Hepatocyte (in vitro differentiated cells): ENCODE data around the gene TBR1. TPM values are rescaled to one million over a fixed set of nuclear protein-coding genes. Genes with fewer than 3 reads are reported as not detected.

ENCODE experiments used
- DNase-seq: peaks from one replicate; pipeline ENCODE4 v3.0.0-alpha.2; 2016; ENCODE audit warnings: low spot score
- H2AFZ ChIP-seq: fragments of 200-600 bp; sonication (generic); 2 replicates; pipeline ENCODE4 v1.6.0; 2016; ENCODE audit warnings: antibody characterized with exemption, mild to moderate bottlenecking
- H3K27ac ChIP-seq: fragments of 200-600 bp; sonication (generic); 2 replicates; pipeline ENCODE4 v1.5.1; 2016; ENCODE audit warnings: mild to moderate bottlenecking
- H3K27me3 ChIP-seq: fragments of 200-600 bp; sonication (generic); 2 replicates; pipeline ENCODE4 v1.6.1; 2016
- H3K36me3 ChIP-seq: fragments of 200-600 bp; sonication (generic); replicated peaks from 2 replicates; pipeline ENCODE4 v1.5.1; 2016; ENCODE audit warnings: low read depth; ENCODE audit not compliant: insufficient read depth
- H3K4me1 ChIP-seq: fragments of 200-600 bp; sonication (generic); 2 replicates; pipeline ENCODE4 v1.5.1; 2016; ENCODE audit warnings: mild to moderate bottlenecking, moderate library complexity; ENCODE audit not compliant: insufficient read depth
- H3K4me2 ChIP-seq: fragments of 200-600 bp; sonication (generic); 2 replicates; pipeline ENCODE4 v1.6.0; 2016
- H3K4me3 ChIP-seq: fragments of 200-600 bp; sonication (generic); 2 replicates; pipeline ENCODE4 v1.5.1; 2016; ENCODE audit warnings: mild to moderate bottlenecking
- H3K79me2 ChIP-seq: fragments of 200-600 bp; sonication (generic); 2 replicates; pipeline ENCODE4 v1.6.0; 2017; ENCODE audit warnings: mild to moderate bottlenecking
- H3K9me2 ChIP-seq: fragments of 200-600 bp; sonication (generic); replicated peaks from 2 replicates; pipeline ENCODE4 v1.6.0; 2017; ENCODE audit warnings: mild to moderate bottlenecking; ENCODE audit not compliant: insufficient read depth
- H3K9me3 ChIP-seq: fragments of 200-600 bp; sonication (generic); 2 replicates; pipeline ENCODE4 v1.5.1; 2016; ENCODE audit warnings: low read depth, mild to moderate bottlenecking
- H4K20me1 ChIP-seq: fragments of 200-600 bp; sonication (generic); 2 replicates; pipeline ENCODE4 v1.6.0; 2016; ENCODE audit warnings: mild to moderate bottlenecking; ENCODE audit not compliant: insufficient read depth, poor library complexity, severe bottlenecking
- CTCF ChIP-seq: fragments of 200-600 bp; sonication (generic); IDR thresholded peaks from 2 replicates; pipeline ENCODE4 v1.5.1; 2016; ENCODE audit warnings: antibody characterized with exemption, mild to moderate bottlenecking; ENCODE audit not compliant: poor library complexity
- EZH2 ChIP-seq: fragments of 200-600 bp; sonication (generic); IDR thresholded peaks from 2 replicates; pipeline ENCODE4 v1.6.1; 2016; ENCODE audit warnings: antibody characterized with exemption, mild to moderate bottlenecking, borderline replicate concordance
- EZH2phosphoT487 ChIP-seq: fragments of 200-600 bp; sonication (generic); IDR thresholded peaks from one replicate; pipeline ENCODE4 v1.6.1; 2018; ENCODE audit warnings: antibody characterized with exemption, mild to moderate bottlenecking, low read depth, moderate library complexity; ENCODE audit not compliant: unreplicated experiment, severe bottlenecking
- WGBS: methylation state at CpG from one replicate; pipeline ENCODE4 v1.1.6; 2016; ENCODE audit warnings: low lambda C conversion rate; ENCODE audit errors: missing lambda C conversion rate; 5-methylcytosine and 5-hydroxymethylcytosine counted together
- polyA plus RNA-seq: library from polyadenylated mRNA; unstranded; fragments of >200 nt; fragmentation: Nextera tagmentation; extraction: Ambion mirVana; gene quantifications from 2 replicates; pipeline ENCODE4 v1.2.1, GENCODE V29; 2016
- total RNA-seq: library from RNA; depleted of rRNA; stranded (reverse); fragments of >200 nt; gene quantifications from 2 replicates; pipeline ENCODE4 v1.2.3, GENCODE V29; 2014

TBR1 gene
- total and polyA plus RNA-seq, 2 experiments from 2014 or later = not detected

- Histone ChIP-seq H3K4me3 (no peak overlapping the region), H3K27me3 (peaks cover 100% of the 10 kb centered on the region), H3K36me3 (no peaks in the 10 kb centered on the region), H3K4me2 (peak overlapping the region; percentile 88), H3K79me2 (no peaks in the 10 kb centered on the region), H4K20me1 (no peaks in the 10 kb centered on the region), H3K9me3 (no peaks in the 10 kb centered on the region), H3K4me1 (peaks cover 27% of the 10 kb centered on the region), H3K27ac (no peak overlapping the region), H3K9me2 (no peaks in the 10 kb centered on the region), H2AFZ (peak overlapping the region; percentile 82)
- 22% methylated on average over 8 of the region's 11 CpGs for WGBS
- TF ChIP-seq CTCF (no peak), EZH2phosphoT487 (peak; percentile 13)
- DNase-seq = no peak
Observed at GRCh38 chr2:161422816-161423403, 6.8 kb downstream of the TBR1 start.

- H3K9me2 ChIP-seq = no peaks in the 10 kb centered on the region
- H4K20me1 ChIP-seq = no peaks in the 10 kb centered on the region
- H2AFZ ChIP-seq = peak overlapping the region; percentile 82
- WGBS = 2% methylated on average over 89 of the region's 125 CpGs
- peaks cover 100% of the 10 kb centered on the region for H3K27me3 ChIP-seq
- peak; percentile 26 for DNase-seq
- no peaks in the 10 kb centered on the region for H3K9me3 ChIP-seq
- H3K4me1 ChIP-seq = peaks cover 22% of the 10 kb centered on the region
- H3K4me3 ChIP-seq = peak overlapping the region; percentile 17
- H3K36me3 ChIP-seq = no peaks in the 10 kb centered on the region
- no peaks in the 10 kb centered on the region for H3K79me2 ChIP-seq
- TF ChIP-seq EZH2phosphoT487 (peak; percentile 7), EZH2 (peak; percentile 29), CTCF (no peak)
- H3K27ac ChIP-seq = no peak overlapping the region
- H3K4me2 ChIP-seq = peak overlapping the region; percentile 88
Observed at GRCh38 chr2:161423421-161424393, 7.6 kb downstream of the TBR1 start.

- no peak for DNase-seq
- no peaks in the 10 kb centered on the region for H3K36me3 ChIP-seq
- no peak overlapping the region for H3K27ac ChIP-seq
- TF ChIP-seq CTCF = no peak
- peak; percentile 75 for TF ChIP-seq EZH2
- peak; percentile 90 for TF ChIP-seq EZH2phosphoT487
- no peak overlapping the region for H3K4me3 ChIP-seq
- H3K9me3 ChIP-seq = no peaks in the 10 kb centered on the region
- no peaks in the 10 kb centered on the region for H4K20me1 ChIP-seq
- no peaks in the 10 kb centered on the region for H3K79me2 ChIP-seq
- 12% methylated on average over 9 of the region's 9 CpGs for WGBS
- H3K9me2 ChIP-seq = no peaks in the 10 kb centered on the region
- H2AFZ ChIP-seq = peak overlapping the region; percentile 82
- peaks cover 100% of the 10 kb centered on the region for H3K27me3 ChIP-seq
- peaks cover 19% of the 10 kb centered on the region for H3K4me1 ChIP-seq
- peak overlapping the region; percentile 88 for H3K4me2 ChIP-seq
Observed at GRCh38 chr2:161424394-161424769, 8.3 kb downstream of the TBR1 start.
